Spleen (tissue), 7 donors: ENCODE results near the gene GALNT16.

Source experiments
- CTCF ChIP-seq, 11 experiments: fragments of 200-600 bp in 7 of 11; fragments of 450-650 bp in 4 of 11; sonication (generic) in 4 of 11; IDR thresholded peaks in 8 of 11; conservative IDR thresholded peaks in 3 of 11; 1 replicate in 7 of 11; 2 replicates in 4 of 11; pipeline versions ENCODE4 v1.4.0 to v1.8.0; 2016 to 2021; ENCODE audit warnings: antibody characterized with exemption in 11 of 11, inconsistent platforms in 4 of 11, mild to moderate bottlenecking in 1 of 11
- POLR2AphosphoS5 ChIP-seq, 3 donors: sonication (generic); formaldehyde crosslinking; IDR thresholded peaks; one replicate each; pipeline ENCODE4 v1.5.1; 2017; ENCODE audit warnings: antibody characterized with exemption in 3 of 3
- donor health status: DM: no; HTN: no; CAD: no; lungs with moderate emphysema.
- donor health status: DM: no; HTN: no; CAD: no.
- donor health status: DM: no; HTN: no; CAD: no.

- TF ChIP-seq CTCF (IDR thresholded peaks at IDR 0.05 in 8 of 11, conservative IDR thresholded peaks at IDR 0.05 in 3 of 11), result no peak
- TF ChIP-seq POLR2AphosphoS5 (IDR thresholded peaks at IDR 0.05), result no peak
Observed at GRCh38 chr14:69240527-69241173, 19.3 kb upstream of the GALNT16 start.
